ENCODE results near the gene SLCO4A1.

DNA sequence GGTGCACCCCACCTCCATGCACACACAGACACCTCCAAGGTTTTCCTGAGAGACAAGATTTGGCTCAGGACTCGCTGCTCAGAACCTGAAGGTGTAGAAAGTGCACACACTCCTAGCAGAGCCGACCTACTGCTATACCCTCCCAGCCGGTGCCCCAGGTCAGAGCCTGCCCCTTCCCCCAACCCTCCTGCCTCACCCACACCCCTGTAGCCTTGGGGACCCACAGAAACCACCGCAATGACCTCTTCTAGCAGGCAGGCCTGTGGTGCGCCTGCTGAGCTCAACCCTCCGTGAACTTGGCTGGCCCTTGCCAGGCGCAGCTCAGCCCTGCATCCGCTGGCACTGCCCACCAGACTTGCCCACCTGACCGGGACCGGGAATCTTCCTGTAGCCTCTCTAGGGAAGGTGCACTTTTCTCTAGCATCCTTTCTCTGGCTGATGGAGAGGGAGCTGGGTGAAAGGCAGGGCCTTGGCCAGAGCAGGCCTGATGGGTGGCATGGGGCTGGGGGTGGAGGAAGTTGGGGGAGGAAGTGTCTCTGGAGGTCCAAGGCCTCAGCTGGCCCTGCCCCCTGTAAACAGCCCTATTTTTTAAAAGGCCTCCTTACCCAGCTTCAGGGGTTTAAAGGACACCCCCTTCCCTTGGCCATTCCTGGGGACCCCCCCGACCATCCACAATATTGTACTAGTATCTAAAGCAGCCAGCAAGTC is 36.9 kb upstream of the SLCO4A1 start:
- TF ChIP-seq POLR2A (IDR thresholded peaks at IDR 0.05): no peak
- TF ChIP-seq, protein P1, sequence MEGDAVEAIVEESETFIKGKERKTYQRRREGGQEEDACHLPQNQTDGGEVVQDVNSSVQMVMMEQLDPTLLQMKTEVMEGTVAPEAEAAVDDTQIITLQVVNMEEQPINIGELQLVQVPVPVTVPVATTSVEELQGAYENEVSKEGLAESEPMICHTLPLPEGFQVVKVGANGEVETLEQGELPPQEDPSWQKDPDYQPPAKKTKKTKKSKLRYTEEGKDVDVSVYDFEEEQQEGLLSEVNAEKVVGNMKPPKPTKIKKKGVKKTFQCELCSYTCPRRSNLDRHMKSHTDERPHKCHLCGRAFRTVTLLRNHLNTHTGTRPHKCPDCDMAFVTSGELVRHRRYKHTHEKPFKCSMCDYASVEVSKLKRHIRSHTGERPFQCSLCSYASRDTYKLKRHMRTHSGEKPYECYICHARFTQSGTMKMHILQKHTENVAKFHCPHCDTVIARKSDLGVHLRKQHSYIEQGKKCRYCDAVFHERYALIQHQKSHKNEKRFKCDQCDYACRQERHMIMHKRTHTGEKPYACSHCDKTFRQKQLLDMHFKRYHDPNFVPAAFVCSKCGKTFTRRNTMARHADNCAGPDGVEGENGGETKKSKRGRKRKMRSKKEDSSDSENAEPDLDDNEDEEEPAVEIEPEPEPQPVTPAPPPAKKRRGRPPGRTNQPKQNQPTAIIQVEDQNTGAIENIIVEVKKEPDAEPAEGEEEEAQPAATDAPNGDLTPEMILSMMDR (IDR thresholded peaks at IDR 0.05): no peak
